Neural progenitor cell (in vitro differentiated cells): ENCODE measurements around the gene LBX1. TPM values are rescaled to one million over a fixed set of nuclear protein-coding genes. Genes with fewer than 3 reads are reported as not detected.

Experiments used
- DNase-seq: peaks from one replicate; pipeline ENCODE4 v3.0.0-alpha.2; 2016; ENCODE audit warnings: low spot score
- H2AFZ ChIP-seq: fragments of 200-600 bp; sonication (generic); replicated peaks from 2 replicates; pipeline ENCODE4 v1.6.1; 2016; ENCODE audit warnings: antibody characterized with exemption
- H3F3A ChIP-seq: fragments of 200-600 bp; sonication (generic); 2 replicates; pipeline ENCODE4 v1.6.1; 2016; ENCODE audit warnings: antibody characterized with exemption, low read depth
- H3K27ac ChIP-seq: fragments of 200-600 bp; sonication (generic); 2 replicates; pipeline ENCODE4 v1.5.1; 2016; ENCODE audit warnings: mild to moderate bottlenecking
- H3K27me3 ChIP-seq: fragments of 200-600 bp; sonication (generic); 2 replicates; pipeline ENCODE4 v1.6.1; 2016; ENCODE audit warnings: mild to moderate bottlenecking, moderate library complexity
- H3K36me3 ChIP-seq: fragments of 200-600 bp; sonication (generic); 2 replicates; pipeline ENCODE4 v1.5.1; 2016
- H3K4me1 ChIP-seq: fragments of 200-600 bp; sonication (generic); 2 replicates; pipeline ENCODE4 v1.6.1; 2016; ENCODE audit warnings: mixed run types
- H3K4me2 ChIP-seq: fragments of 200-600 bp; sonication (generic); 2 replicates; pipeline ENCODE4 v1.6.1; 2016
- H3K4me3 ChIP-seq: fragments of 200-600 bp; sonication (generic); 2 replicates; pipeline ENCODE4 v1.5.1; 2016
- H3K79me2 ChIP-seq: fragments of 200-600 bp; sonication (generic); 2 replicates; pipeline ENCODE4 v1.6.1; 2016; ENCODE audit warnings: low read depth
- H3K9ac ChIP-seq: fragments of 200-600 bp; sonication (generic); 2 replicates; pipeline ENCODE4 v1.6.1; 2016
- H3K9me3 ChIP-seq: fragments of 200-600 bp; sonication (generic); 2 replicates; pipeline ENCODE4 v1.5.1; 2016; ENCODE audit warnings: low read depth
- H4K20me1 ChIP-seq: fragments of 200-600 bp; sonication (generic); 2 replicates; pipeline ENCODE4 v1.6.1; 2016; ENCODE audit warnings: low read depth
- H3K27ac Mint-ChIP-seq: 3 replicates; pipeline ENCODE4 v1.8.0; 2021; ENCODE audit warnings: mixed read lengths
- H3K27me3 Mint-ChIP-seq: 2 replicates; pipeline ENCODE4 v1.8.0; 2022; ENCODE audit warnings: low read depth, mild to moderate bottlenecking, inconsistent platforms, moderate library complexity, mixed read lengths; ENCODE audit not compliant: insufficient read depth
- H3K36me3 Mint-ChIP-seq: 3 replicates; pipeline ENCODE4 v1.8.0; 2021; ENCODE audit warnings: mixed read lengths
- H3K4me1 Mint-ChIP-seq: 3 replicates; pipeline ENCODE4 v1.8.0; 2021; ENCODE audit warnings: mixed read lengths
- H3K4me3 Mint-ChIP-seq: 3 replicates; pipeline ENCODE4 v1.8.0; 2021; ENCODE audit warnings: mild to moderate bottlenecking, moderate library complexity, mixed read lengths
- H3K9me3 Mint-ChIP-seq: 3 replicates; pipeline ENCODE4 v1.8.0; 2020; ENCODE audit warnings: mixed read lengths
- EZH2 ChIP-seq: fragments of 200-600 bp; sonication (generic); IDR thresholded peaks from 2 replicates; pipeline ENCODE4 v1.6.1; 2017; ENCODE audit warnings: antibody characterized with exemption, mild to moderate bottlenecking, moderate library complexity
- EZH2phosphoT487 ChIP-seq: fragments of 200-600 bp; sonication (generic); IDR thresholded peaks from 2 replicates; pipeline ENCODE4 v1.6.1; 2017; ENCODE audit warnings: antibody characterized with exemption
- total RNA-seq: library from RNA; depleted of rRNA; stranded (reverse); fragments of >200 nt; gene quantifications from 2 replicates; pipeline ENCODE4 v1.2.3, GENCODE V29; 2015; ENCODE audit warnings: low replicate concordance
- TF ChIP-seq, protein P1 (sequence below): fragments of 200-600 bp; sonication (generic); IDR thresholded peaks from 2 replicates; pipeline ENCODE4 v1.5.1; 2017; ENCODE audit warnings: antibody characterized with exemption, mild to moderate bottlenecking

LBX1 gene
- total RNA-seq, 1 donor from 2014 or later = not detected

DNA sequence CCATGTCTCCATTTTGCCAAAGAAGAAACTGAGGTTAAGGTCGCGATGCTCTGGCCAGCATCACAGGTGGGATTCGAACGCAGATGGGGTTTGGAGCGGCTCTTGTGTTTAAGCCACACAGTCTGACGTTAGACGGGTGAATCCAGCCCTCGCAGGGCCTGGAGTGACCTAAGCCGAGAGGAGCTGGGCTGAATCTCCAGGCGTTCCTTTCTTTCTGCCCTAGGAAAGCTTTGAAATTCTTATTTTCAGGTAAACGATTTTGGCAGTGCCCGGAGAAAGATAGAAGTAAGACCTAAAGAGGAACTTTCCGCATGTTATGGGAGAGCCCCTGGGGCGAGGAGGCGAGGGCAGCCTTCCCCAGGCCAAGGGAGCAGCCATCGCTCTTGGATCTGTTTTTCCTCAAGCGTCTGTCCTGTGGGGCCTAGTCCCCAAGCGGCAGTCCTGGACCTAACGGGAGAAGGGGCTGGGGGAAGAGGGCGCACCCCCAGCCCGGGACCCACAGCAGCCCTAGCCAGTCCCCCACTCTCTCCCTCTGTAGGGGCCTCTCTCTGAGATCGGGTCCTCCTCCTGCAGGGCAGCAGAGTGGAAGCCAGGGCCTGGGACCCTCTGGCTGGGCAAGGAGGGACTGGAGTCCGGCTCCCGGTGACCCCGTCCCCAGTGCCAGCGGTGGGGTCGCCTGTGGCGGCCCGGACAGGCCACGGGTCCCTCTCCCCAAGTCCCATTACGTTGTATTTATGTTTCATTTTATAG is 8.9 kb upstream of the LBX1 start:
- Histone ChIP-seq H3K4me3 (no peak overlapping the region), H3F3A (peaks cover 17% of the 10 kb centered on the region), H3K4me2 (no peak overlapping the region), H3K27ac (no peak overlapping the region), H3K9ac (no peak overlapping the region), H3K79me2 (no peaks in the 10 kb centered on the region), H3K9me3 (no peaks in the 10 kb centered on the region), H4K20me1 (peaks cover 65% of the 10 kb centered on the region), H3K36me3 (no peaks in the 10 kb centered on the region), H3K4me1 (peaks cover 11% of the 10 kb centered on the region), H2AFZ (no peak overlapping the region), H3K27me3 (peaks cover 100% of the 10 kb centered on the region)
- TF ChIP-seq, protein P1, sequence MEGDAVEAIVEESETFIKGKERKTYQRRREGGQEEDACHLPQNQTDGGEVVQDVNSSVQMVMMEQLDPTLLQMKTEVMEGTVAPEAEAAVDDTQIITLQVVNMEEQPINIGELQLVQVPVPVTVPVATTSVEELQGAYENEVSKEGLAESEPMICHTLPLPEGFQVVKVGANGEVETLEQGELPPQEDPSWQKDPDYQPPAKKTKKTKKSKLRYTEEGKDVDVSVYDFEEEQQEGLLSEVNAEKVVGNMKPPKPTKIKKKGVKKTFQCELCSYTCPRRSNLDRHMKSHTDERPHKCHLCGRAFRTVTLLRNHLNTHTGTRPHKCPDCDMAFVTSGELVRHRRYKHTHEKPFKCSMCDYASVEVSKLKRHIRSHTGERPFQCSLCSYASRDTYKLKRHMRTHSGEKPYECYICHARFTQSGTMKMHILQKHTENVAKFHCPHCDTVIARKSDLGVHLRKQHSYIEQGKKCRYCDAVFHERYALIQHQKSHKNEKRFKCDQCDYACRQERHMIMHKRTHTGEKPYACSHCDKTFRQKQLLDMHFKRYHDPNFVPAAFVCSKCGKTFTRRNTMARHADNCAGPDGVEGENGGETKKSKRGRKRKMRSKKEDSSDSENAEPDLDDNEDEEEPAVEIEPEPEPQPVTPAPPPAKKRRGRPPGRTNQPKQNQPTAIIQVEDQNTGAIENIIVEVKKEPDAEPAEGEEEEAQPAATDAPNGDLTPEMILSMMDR = no peak
- TF ChIP-seq EZH2 = peak; percentile 19
- peak; percentile 65 for TF ChIP-seq EZH2phosphoT487
- Mint-ChIP-seq H3K9me3 (no peaks in the 10 kb centered on the region), H3K4me1 (peaks cover 10% of the 10 kb centered on the region), H3K36me3 (no peaks in the 10 kb centered on the region), H3K4me3 (no peak overlapping the region), H3K27me3 (peaks cover 84% of the 10 kb centered on the region), H3K27ac (no peak overlapping the region)
- peak; percentile 40 for DNase-seq

DNA sequence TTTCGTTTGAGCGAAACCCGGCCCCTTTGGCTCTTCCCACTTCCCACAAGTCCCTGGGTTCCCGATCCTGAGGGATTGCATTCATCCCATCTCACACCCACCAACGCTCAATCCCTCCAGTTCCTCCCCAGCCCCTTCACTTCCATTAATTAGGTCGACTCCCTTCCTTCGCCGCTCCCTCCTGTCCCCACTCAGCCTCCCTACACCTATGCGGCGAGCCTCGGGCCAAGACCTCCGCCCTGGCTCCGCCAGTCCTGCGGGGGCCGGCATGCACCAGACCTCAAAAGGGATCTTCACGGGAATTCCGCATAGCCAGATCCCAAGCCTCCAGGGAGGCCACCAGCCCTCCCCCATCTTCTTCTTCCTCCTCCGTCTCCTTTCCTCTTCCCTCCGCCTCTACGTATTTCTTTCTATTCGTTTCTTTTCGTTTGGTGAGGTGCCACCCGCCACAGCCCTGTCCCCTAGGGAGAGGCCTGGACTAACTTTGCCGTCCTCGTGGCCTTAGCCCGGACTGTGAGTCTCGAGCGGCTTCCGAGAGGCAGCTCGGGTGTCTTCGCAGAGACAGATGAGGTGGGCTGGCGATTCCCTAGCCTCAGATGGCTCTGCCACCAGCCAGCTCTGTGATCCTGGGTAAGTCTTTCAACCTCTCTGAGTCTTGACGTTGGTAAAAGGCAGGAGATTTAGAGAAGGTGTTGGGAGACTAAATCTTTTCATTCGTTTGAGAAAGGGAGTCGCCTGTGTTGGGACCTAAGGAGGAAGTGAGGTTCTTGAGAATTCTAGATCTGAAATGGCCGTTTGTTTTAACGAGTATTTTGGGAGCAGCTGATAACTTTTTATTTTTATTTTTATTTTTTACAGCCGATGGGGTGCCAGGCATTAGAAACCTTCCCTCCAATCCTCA is 8.1 kb upstream of the LBX1 start:
- no peaks in the 10 kb centered on the region for H3K9me3 ChIP-seq
- no peaks in the 10 kb centered on the region for H3K36me3 Mint-ChIP-seq
- H3K27ac Mint-ChIP-seq = no peak overlapping the region
- no peaks in the 10 kb centered on the region for H3K79me2 ChIP-seq
- TF ChIP-seq EZH2phosphoT487 (peak; percentile 81), EZH2 (peak; percentile 76)
- TF ChIP-seq, protein P1 = no peak
- peak overlapping the region; percentile 70 for H3K4me2 ChIP-seq
- H3K4me3 Mint-ChIP-seq = peak overlapping the region; percentile 60
- no peaks in the 10 kb centered on the region for H3K36me3 ChIP-seq
- H3K4me1 Mint-ChIP-seq = peaks cover 10% of the 10 kb centered on the region
- H3K4me3 ChIP-seq = peak overlapping the region; percentile 23
- peaks cover 85% of the 10 kb centered on the region for H3K27me3 Mint-ChIP-seq
- H4K20me1 ChIP-seq = peaks cover 73% of the 10 kb centered on the region
- H3K9me3 Mint-ChIP-seq = no peaks in the 10 kb centered on the region
- peaks cover 17% of the 10 kb centered on the region for H3F3A ChIP-seq
- peaks cover 100% of the 10 kb centered on the region for H3K27me3 ChIP-seq
- no peak overlapping the region for H2AFZ ChIP-seq
- H3K4me1 ChIP-seq = peaks cover 11% of the 10 kb centered on the region
- no peak overlapping the region for H3K9ac ChIP-seq
- H3K27ac ChIP-seq = no peak overlapping the region
- DNase-seq = peak; percentile 72

DNA sequence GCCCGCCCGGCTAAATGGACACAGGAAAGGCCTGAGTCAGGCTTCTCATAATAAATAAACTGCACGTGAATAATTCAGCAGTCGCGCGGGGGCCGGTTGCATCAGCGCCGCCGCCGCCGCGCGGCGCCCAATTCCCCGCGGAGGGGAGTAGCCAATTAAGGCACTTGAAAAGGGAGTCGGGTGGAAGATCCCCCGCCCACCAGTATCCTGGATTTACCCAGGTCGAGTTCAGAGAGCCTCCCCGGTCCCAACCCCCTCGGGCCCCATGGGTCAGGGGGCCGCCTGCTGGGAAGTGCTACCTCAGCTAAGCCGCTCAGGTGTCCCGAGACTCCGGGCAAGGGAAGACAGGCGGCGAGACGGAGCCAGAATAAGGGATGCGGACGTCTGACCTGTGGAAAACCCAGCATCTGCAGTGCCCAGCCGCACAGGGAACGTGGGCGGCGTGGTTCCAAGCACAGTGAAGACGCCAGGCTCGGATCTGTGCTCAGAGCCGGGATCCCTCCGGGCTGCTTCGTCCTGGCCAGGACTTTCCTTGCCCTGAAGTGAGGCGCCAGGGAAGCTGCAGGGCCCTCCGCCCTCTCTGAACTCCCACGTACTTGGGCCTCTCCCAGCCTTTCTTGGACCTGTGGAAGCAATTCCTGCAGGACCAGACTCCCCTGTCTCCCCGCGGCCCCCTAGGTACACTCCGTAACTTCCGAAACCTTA is 7.3 kb upstream of the LBX1 start:
- Mint-ChIP-seq H3K4me3 (peak overlapping the region; percentile 60), H3K27me3 (peaks cover 92% of the 10 kb centered on the region), H3K27ac (no peak overlapping the region), H3K36me3 (no peaks in the 10 kb centered on the region), H3K9me3 (no peaks in the 10 kb centered on the region), H3K4me1 (peaks cover 10% of the 10 kb centered on the region)
- H3K4me3 ChIP-seq = peak overlapping the region; percentile 23
- H3K27ac ChIP-seq = no peak overlapping the region
- no peak overlapping the region for H2AFZ ChIP-seq
- H4K20me1 ChIP-seq = peaks cover 81% of the 10 kb centered on the region
- H3K4me2 ChIP-seq = peak overlapping the region; percentile 70
- H3K4me1 ChIP-seq = peaks cover 11% of the 10 kb centered on the region
- TF ChIP-seq EZH2 (peak; percentile 84), EZH2phosphoT487 (peak; percentile 90)
- TF ChIP-seq, protein P1 = no peak
- no peaks in the 10 kb centered on the region for H3K79me2 ChIP-seq
- H3F3A ChIP-seq = peaks cover 17% of the 10 kb centered on the region
- H3K36me3 ChIP-seq = no peaks in the 10 kb centered on the region
- H3K9ac ChIP-seq = no peak overlapping the region
- no peaks in the 10 kb centered on the region for H3K9me3 ChIP-seq
- peak; percentile 73 for DNase-seq
- peaks cover 100% of the 10 kb centered on the region for H3K27me3 ChIP-seq
